HL-60 (cell line): Measurements from ENCODE around the gene SNX18.

Source experiments
- CTCF ChIP-seq: IDR thresholded peaks from one replicate; pipeline ENCODE4 v1.5.1; 2011; ENCODE audit warnings: low read length, control low read depth, inconsistent platforms; ENCODE audit not compliant: insufficient read depth
- REST ChIP-seq: IDR thresholded peaks from 2 replicates; pipeline ENCODE4 v1.6.1; 2012; ENCODE audit warnings: low read depth; ENCODE audit not compliant: insufficient replicate concordance

DNA sequence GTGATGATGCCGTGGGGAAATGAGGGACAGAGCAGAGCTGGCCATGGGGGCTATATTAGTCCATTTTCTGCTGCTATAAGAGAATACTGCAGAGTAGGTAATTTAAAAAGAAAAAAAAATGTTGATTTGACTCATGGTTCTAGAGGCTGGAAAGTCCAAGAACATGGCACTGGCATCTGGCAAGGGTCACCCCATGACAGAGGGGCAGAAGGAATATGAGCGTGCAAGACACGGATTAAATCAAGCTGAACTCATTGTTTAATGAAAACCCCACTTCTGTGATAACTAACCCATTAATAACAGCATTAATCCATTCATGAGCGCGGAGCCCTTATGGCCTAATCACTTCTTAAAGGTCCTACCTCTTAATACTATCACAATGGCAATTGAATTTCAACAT lies 68.8 kb downstream of the SNX18 start:
- no peak for TF ChIP-seq REST
- no peak for TF ChIP-seq CTCF
